Transverse colon (tissue), 4 donors: ENCODE data around the gene CCDC112. TPM values are rescaled to one million over a fixed set of nuclear protein-coding genes. Genes with fewer than 3 reads are reported as not detected.

Experiments used
- DNase-seq: peaks from one replicate; pipeline ENCODE4 v3.0.0-alpha.2; 2019
- H3K27ac ChIP-seq, 4 donors: fragments of 200-600 bp; sonication (generic); 2 replicates each; pipeline ENCODE4 v1.5.1; 2016 to 2018; ENCODE audit warnings: inconsistent platforms in 4 of 4
- H3K27me3 ChIP-seq: fragments of 200-600 bp; sonication (generic); 2 replicates; pipeline ENCODE4 v1.5.1; 2017; ENCODE audit warnings: inconsistent platforms
- H3K36me3 ChIP-seq, 4 donors: fragments of 200-600 bp; sonication (generic); 2 replicates each; pipeline ENCODE4 v1.5.1; 2017 to 2019; ENCODE audit warnings: inconsistent platforms in 4 of 4
- H3K4me1 ChIP-seq, 4 donors: fragments of 200-600 bp; sonication (generic); 2 replicates each; pipeline ENCODE4 v1.5.1; 2017 to 2020; ENCODE audit warnings: inconsistent platforms in 4 of 4
- H3K4me3 ChIP-seq, 4 donors: fragments of 200-600 bp; sonication (generic); 1 replicate in 1 of 4; 2 replicates in 3 of 4; pipeline versions ENCODE4 v1.5.1 to v1.6.1; 2017 to 2019; ENCODE audit warnings: inconsistent platforms in 4 of 4
- H3K9me3 ChIP-seq, 2 donors: fragments of 200-600 bp; sonication (generic); 2 replicates each; pipeline ENCODE4 v1.5.1; 2017 to 2019; ENCODE audit warnings: inconsistent platforms in 2 of 2
- CTCF ChIP-seq, 5 experiments: fragments of 200-600 bp in 3 of 5; fragments of 450-650 bp in 2 of 5; sonication (generic) in 3 of 5; IDR thresholded peaks; 1 replicate in 2 of 5; 2 replicates in 3 of 5; pipeline ENCODE4 v1.5.1; 2016 to 2017; ENCODE audit warnings: antibody characterized with exemption in 5 of 5, inconsistent platforms in 3 of 5, mild to moderate bottlenecking in 2 of 5, moderate library complexity in 1 of 5
- EP300 ChIP-seq: sonication (generic); formaldehyde crosslinking; IDR thresholded peaks from one replicate; pipeline ENCODE4 v1.6.1; 2017; ENCODE audit warnings: antibody characterized with exemption, low read depth
- POLR2A ChIP-seq: fragments of 450-650 bp; IDR thresholded peaks from one replicate; pipeline ENCODE4 v1.6.1; 2016; ENCODE audit warnings: antibody characterized with exemption, mild to moderate bottlenecking, moderate library complexity
- POLR2AphosphoS5 ChIP-seq, 3 donors: sonication (generic); formaldehyde crosslinking; IDR thresholded peaks; one replicate each; pipeline ENCODE4 v1.6.1; 2016; ENCODE audit warnings: antibody characterized with exemption in 3 of 3
- WGBS, 2 donors: methylation state at CpG; one replicate each; pipeline ENCODE4 v1.1.5; 2018; ENCODE audit warnings: low coverage in 1 of 2; 5-methylcytosine and 5-hydroxymethylcytosine counted together
- in situ Hi-C, 4 donors: fragments of 200-750 bp; cut with MboI; loops; one replicate each; pipeline versions ENCODE4 v1.15.0 to v1.15.1; 2017; ENCODE audit warnings: low sequenced_read_pairs in 3 of 4, low pct_ligation_motif_present in 1 of 4, low pct_unique_long_range_greater_than_20kb in 1 of 4
- intact Hi-C: fragments of 100-400 bp; cut with DNase I; formaldehyde crosslinking; loops from one replicate; pipeline ENCODE4 v1.15.1; 2023; ENCODE audit warnings: low total_unique reads
- total RNA-seq, 4 donors: library from RNA; depleted of rRNA; stranded (reverse); fragments of >200 nt; gene quantifications; one replicate each; pipeline ENCODE4 v1.1.0, GENCODE V29; 2016

Gene CCDC112
- total RNA-seq, 4 donors from 2014 or later: 15.7 to 22.4 (median 20.5) TPM

GRCh38 chr5:115336201-115336720, 39.8 kb upstream of the CCDC112 start:
- WGBS, 2 donors: 66 to 70% methylated on average over 1 of the region's 1 CpG
- H3K27ac ChIP-seq: no peak overlapping the region

DNA sequence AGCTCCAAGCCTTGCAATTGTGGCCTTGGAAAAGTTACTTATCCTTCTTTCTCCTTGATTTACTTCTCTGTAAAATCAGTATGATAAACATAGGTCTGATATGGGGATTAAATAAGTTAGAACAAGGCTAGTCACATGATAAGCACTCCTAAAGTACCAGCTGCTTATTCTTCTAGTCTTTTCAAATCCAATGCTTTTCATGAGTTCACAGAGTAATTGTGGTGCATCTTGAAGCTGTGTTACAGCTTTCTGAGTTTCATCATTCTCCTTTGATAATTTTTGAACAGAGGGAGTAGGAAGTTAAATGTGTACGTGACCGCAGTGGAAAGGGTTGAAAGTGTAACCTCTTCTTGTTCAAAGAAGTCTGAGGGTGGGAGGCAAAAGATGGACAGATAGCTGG, 38.8 kb upstream of the CCDC112 start:
- H3K27ac ChIP-seq: no peak overlapping the region
- TF ChIP-seq EP300 (no peak), POLR2AphosphoS5 (IDR thresholded peaks at IDR 0.05) (no peak), CTCF (IDR thresholded peaks at IDR 0.05) (no peak), POLR2A (no peak)
- in situ Hi-C loops (no loop called here), intact Hi-C loops (no loop called here)
- H3K36me3 ChIP-seq: no peaks in the 10 kb centered on the region
- DNase-seq: no peak
- H3K4me1 ChIP-seq: no peaks in the 10 kb centered on the region
- no peaks in the 10 kb centered on the region for H3K27me3 ChIP-seq
- no peaks in the 10 kb centered on the region for H3K9me3 ChIP-seq
- 45 to 100% methylated on average over 1 to 2 of the region's 2 CpGs for WGBS, 2 donors
- H3K4me3 ChIP-seq: no peak overlapping the region

More at GRCh38 chr5:115336201-115336720, 39.8 kb upstream of the CCDC112 start:
- intact Hi-C loops: no loop called here
- H3K4me1 ChIP-seq: no peaks in the 10 kb centered on the region
- TF ChIP-seq POLR2A (no peak), POLR2AphosphoS5 (IDR thresholded peaks at IDR 0.05) (no peak), CTCF (IDR thresholded peaks at IDR 0.05) (no peak), EP300 (no peak)
- no peak for DNase-seq
- no peaks in the 10 kb centered on the region for H3K27me3 ChIP-seq
- H3K9me3 ChIP-seq: no peaks in the 10 kb centered on the region
- no peak overlapping the region for H3K4me3 ChIP-seq
- in situ Hi-C loops: no loop called here
- H3K36me3 ChIP-seq: no peaks in the 10 kb centered on the region

DNA sequence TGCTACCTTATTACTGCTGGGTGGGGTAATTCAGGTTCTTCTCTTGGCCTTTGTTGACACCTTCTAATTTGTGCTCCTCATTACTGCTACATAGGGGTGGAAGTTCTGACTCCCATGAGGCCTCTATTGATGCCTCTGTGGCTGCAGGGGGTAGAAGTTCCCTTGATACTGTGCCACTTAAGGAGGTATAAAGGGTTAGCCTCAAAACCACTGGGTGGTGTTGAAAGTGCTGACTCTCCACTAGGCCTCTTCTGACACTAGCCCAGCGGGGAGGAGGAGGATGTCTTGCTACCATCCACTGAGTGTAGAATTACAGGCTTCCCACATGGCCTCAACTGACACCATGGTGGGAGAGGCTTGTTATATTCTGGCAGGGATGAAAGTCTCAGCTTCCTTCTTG, 36.7 kb upstream of the CCDC112 start:
- H3K27me3 ChIP-seq: no peaks in the 10 kb centered on the region
- H3K4me3 ChIP-seq: no peak overlapping the region
- H3K27ac ChIP-seq: no peak overlapping the region
- in situ Hi-C loops: no loop called here
- 78% methylated on average over 1 of the region's 1 CpG; no CpG with 5 or more reads in 1 of the 2 donors for WGBS, 2 donors
- intact Hi-C loops: no loop called here
- no peak for TF ChIP-seq POLR2A
- TF ChIP-seq POLR2AphosphoS5 (IDR thresholded peaks at IDR 0.05): no peak
- no peak for TF ChIP-seq CTCF (IDR thresholded peaks at IDR 0.05)
- no peak for TF ChIP-seq EP300
- peaks cover 0 to 7% (median 0%) of the 10 kb centered on the region in 4 donors for H3K4me1 ChIP-seq
- H3K9me3 ChIP-seq: no peaks in the 10 kb centered on the region
- no peak for DNase-seq
- H3K36me3 ChIP-seq: no peaks in the 10 kb centered on the region

GRCh38 chr5:115330830-115331229, 34.4 kb upstream of the CCDC112 start:
- Histone ChIP-seq H3K27ac (no peak overlapping the region), H3K4me1 (peaks cover 0 to 7% (median 0%) of the 10 kb centered on the region in 4 donors), H3K27me3 (no peaks in the 10 kb centered on the region), H3K36me3 (no peaks in the 10 kb centered on the region), H3K9me3 (no peaks in the 10 kb centered on the region), H3K4me3 (no peak overlapping the region)
- in situ Hi-C loops (no loop called here), intact Hi-C loops (no loop called here)
- no peak for DNase-seq
- TF ChIP-seq POLR2AphosphoS5 (IDR thresholded peaks at IDR 0.05) (no peak), POLR2A (no peak), EP300 (no peak), CTCF (IDR thresholded peaks at IDR 0.05) (no peak)
- 61 to 75% methylated on average over 2 of the region's 2 CpGs for WGBS, 2 donors
